Left colon (tissue), 2 donors: Measurements from ENCODE around the gene BEST4. TPM values are rescaled to one million over a fixed set of nuclear protein-coding genes. Genes with fewer than 3 reads are reported as not detected.
"Not testable (repeated sequence)": the region's sequence is repeated elsewhere in the genome, so short reads cannot be mapped to it uniquely, and the experiment has no call there.

Experiments
- ATAC-seq: fragments of 200-7000 bp; cut with Tn5 transposase; one replicate; pipeline ENCODE4 v1.9.1; 2020; ENCODE audit warnings: mild to moderate bottlenecking, moderate library complexity
- DNase-seq, 2 donors: peaks; one replicate each; pipeline ENCODE4 v3.0.0-alpha.2; 2020
- intact Hi-C, 2 donors: fragments of 100-400 bp; cut with DNase I in 1 of 2; cut with micrococcal nuclease in 1 of 2; formaldehyde crosslinking; loops; one replicate each; pipeline versions ENCODE4 v1.11.2 to v1.14.0; 2022; cut with DNase I, micrococcal nuclease
- total RNA-seq, 2 donors: library from RNA; stranded (reverse); fragmentation: NEBNext Ultra II Directional; extraction: Animal tissue kit (Norgen Biotek cat#: 25700); gene quantifications; one replicate each; pipeline ENCODE4 v1.2.1, GENCODE V29; 2021
- donor health status: DM: no; HTN: no; CAD: no.
- donor health status: DM: yes; HTN: yes; CAD: no.

BEST4 gene
- total RNA-seq, 2 donors from 2014 or later, result 113 to 120 TPM

- intact Hi-C loops, result no loop called here
- DNase-seq, result peak in 1 of 2 donors; percentile 29
Observed at GRCh38 chr1:44806025-44806703, 18.2 kb upstream of the BEST4 start.

DNA sequence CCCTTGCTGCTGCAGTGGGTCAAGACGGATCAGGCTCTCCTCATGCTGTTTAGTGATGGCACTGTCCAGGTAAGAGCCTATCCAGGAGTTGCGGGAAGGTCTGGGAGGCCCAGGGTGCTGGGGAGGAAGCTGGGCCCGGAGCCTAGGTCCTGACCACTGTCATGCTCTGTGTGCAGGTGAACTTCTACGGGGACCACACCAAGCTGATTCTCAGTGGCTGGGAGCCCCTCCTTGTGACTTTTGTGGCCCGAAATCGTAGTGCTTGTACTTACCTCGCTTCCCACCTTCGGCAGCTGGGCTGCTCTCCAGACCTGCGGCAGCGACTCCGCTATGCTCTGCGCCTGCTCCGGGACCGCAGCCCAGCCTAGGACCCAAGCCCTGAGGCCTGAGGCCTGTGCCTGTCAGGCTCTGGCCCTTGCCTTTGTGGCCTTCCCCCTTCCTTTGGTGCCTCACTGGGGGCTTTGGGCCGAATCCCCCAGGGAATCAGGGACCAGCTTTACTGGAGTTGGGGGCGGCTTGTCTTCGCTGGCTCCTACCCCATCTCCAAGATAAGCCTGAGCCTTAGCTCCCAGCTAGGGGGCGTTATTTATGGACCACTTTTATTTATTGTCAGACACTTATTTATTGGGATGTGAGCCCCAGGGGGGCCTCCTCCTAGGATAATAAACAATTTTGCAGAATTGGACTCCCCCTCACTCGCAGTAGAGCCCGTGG lies 17.5 kb upstream of the BEST4 start:
- peak in 1 of 2 donors; percentile 28 for DNase-seq
- intact Hi-C loops, result no loop called here
- no peak for ATAC-seq

More at GRCh38 chr1:44806025-44806703, 18.2 kb upstream of the BEST4 start:
- ATAC-seq, result no peak

- intact Hi-C loops, result no loop called here
- ATAC-seq (no peak), DNase-seq (peak in 1 of 2 donors; percentile 24)
Observed at GRCh38 chr1:44803312-44804095, 15.5 kb upstream of the BEST4 start.

- no peak for ATAC-seq
- intact Hi-C loops, result no loop called here
- DNase-seq, result no peak
Observed at GRCh38 chr1:44803062-44803311, 15.0 kb upstream of the BEST4 start.

DNA sequence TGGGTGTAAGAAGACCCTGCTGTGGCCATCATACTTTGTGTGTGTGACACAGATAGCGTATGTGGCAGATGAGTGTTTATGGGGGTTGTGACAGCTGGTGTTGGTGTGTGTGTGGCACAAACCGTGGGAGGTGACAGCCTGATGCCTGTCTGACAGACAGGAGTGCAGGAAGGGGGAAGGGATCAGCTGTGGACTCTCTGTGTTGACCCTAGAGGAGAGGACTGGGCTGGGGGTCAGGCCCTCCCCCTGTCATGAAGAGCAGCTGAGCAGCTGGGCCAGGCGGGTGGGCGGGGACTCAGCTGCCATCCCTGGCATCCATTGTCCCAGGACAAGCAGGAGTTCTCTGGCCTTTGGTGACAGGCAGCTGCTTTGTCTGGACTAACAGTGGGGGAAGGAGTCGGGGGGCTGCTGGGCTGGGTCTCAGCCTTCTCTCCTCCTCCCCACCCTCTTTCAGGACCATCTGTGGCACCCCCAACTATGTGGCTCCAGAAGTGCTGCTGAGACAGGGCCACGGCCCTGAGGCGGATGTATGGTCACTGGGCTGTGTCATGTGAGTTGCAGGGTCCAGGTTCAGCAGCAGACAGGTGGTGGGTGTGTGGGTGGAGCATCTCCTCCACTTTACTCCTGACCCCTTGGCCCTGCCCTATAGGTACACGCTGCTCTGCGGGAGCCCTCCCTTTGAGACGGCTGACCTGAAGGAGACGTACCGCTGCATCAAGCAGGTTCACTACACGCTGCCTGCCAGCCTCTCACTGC lies 14.5 kb upstream of the BEST4 start:
- no peak for ATAC-seq
- intact Hi-C loops, result no loop called here

DNA sequence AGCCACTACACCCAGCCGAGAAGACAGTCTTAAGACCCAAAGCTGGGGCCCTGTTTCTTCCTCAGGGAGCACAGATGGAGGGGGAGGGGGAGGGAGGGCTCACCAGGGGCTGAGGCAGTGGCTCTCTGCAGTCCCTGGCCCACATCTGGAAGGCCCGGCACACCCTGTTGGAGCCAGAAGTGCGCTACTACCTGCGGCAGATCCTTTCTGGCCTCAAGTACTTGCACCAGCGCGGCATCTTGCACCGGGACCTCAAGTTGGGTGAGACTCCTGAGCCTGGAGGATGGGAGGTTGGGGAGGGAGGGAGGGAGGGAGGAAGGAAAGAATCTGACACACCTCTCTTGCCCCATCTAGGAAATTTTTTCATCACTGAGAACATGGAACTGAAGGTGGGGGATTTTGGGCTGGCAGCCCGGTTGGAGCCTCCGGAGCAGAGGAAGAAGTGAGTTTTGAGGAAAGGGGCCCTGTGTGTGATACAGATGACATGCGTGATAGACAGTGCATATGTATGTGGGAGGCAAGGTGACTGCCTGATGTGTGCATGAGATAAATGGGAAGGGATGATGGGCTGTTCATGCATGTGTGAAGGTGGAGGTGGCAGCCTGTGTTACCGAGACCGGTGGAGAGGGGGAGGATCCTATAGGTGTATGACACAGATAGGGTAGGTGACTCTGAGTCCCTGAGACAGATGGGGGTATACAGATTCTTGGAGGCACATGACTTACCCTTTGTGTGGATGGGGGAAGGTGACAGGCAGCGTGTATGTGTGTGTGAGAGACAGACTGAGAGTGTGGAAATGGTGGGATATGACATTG lies 13.7 kb upstream of the BEST4 start:
- no peak for ATAC-seq
- intact Hi-C loops, result no loop called here
- peak in 1 of 2 donors; percentile 28 for DNase-seq

More for the DNA sequence above, 14.5 kb upstream of the BEST4 start:
- DNase-seq, result peak in 1 of 2 donors; percentile 29

GRCh38 chr1:44799770-44800584 lies 12.0 kb upstream of the BEST4 start, which contains the start of gene PLK3:
PLK3 (plus strand) TSS chr1:44800377; CDS start chr1:44800464, 87 bp downstream.
- ATAC-seq (peak; percentile 94), DNase-seq (peak; percentile 98 to 99)
- intact Hi-C loops, result loop anchor here in 1 of 2 donors (10.0 kb wide), 1 partner anchor 215 kb away; the partner anchor contains the start of genes HECTD3 and UROD

DNA sequence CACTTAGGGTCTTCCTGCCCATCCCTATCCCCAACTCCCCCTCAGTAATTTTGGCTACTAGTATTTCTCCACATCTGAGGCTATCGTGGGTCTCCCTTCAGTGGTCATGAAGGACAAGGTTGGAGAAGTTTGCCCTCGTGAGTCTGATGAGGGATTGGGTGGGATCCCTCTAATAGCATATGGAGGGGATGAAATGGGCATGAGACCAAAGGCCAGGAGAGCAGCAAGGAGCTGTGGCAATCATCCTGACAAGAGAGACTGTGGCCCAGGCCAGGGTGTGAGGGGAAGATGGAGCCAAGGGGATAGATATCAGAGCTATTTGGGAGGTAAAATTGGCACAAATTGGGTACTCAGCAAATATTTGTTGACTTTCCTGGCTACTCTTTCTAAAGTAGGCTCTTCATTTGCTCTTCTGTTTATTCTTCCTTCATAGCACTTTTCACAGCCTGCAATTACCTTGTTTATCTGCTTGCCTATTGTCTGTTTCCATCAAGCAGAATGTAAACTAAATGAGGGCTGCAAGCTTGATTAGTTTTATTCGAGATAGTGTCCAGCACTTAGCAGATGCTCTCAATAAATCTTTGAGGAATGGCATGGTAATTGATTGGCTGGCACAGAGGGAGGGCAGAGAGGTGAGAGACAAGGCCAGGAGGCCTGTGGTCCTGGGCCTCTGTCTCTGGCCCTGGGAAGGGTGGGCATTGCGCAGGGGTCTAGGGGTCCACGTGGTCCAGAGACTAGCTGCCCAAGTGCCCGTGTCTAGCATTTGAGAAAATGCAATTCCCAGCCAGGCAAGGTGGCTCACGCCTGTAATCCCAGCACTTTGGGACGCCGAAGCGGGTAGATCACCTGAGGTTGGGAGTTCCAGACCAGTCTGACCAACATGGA lies 10.8 kb upstream of the BEST4 start:
- intact Hi-C loops, result loop anchor here in 1 of 2 donors (10.0 kb wide), 1 partner anchor 216 kb away; the partner anchor contains the start of genes HECTD3 and UROD
- DNase-seq (peak in 1 of 2 donors; percentile 27), ATAC-seq (no peak)

- not testable (repeated sequence) for ATAC-seq
- intact Hi-C loops, result loop anchor here in 1 of 2 donors (10.0 kb wide), 1 partner anchor 217 kb away; the partner anchor contains the start of genes HECTD3 and UROD
- DNase-seq, result peak in 1 of 2 donors; percentile 18
Observed at GRCh38 chr1:44797886-44798285, 9.9 kb upstream of the BEST4 start.

GRCh38 chr1:44792736-44793502 lies 4.9 kb upstream of the BEST4 start:
- ATAC-seq, result no peak

DNA sequence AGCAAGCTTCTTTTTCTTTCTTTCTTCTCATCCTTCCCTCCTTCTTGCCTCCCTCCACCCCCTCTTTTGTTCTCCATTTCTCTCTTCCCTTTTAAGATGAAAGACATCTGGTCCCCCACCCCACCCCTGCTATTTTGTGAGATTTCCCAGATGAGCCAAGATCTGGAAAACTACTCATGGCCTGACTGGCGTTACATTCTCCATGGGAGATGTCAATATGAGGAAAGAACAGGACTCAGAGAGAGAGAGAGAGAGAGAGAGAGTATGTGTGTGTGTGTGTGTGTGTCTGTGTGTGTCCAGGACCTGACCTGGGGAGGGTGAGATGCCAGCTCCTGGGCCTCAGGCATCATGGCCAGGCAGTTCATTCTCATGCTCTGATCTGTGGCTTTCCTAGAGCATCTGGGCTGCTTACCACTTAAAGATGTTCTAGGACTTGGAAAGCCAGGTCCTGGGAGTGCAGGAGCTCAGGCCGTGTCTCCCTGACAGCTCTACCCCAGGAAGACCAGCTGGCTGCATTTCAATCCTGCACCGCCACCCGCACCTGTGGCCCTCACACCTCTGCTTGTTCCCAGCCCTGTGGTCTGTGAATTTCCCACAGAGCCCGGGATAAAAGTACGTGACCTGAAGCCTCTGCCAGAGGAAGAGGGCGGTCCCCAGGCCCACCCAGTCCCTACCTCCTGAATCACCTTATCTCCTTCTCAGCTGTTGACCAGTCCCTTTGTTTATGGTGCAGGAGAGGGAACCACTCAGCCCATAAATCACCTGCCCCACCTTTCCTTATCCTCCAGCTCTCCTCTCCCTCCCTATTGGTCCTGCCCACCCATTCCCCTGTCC lies 3.2 kb upstream of the BEST4 start:
- ATAC-seq (peak; percentile 81), DNase-seq (peak; percentile 40 to 54)
- intact Hi-C loops, result loop anchor here in 1 of 2 donors (10.0 kb wide), 1 partner anchor 224 kb away; the partner anchor contains the start of genes HECTD3 and UROD

More at GRCh38 chr1:44792736-44793502, 4.9 kb upstream of the BEST4 start:
- intact Hi-C loops, result loop anchor here in 1 of 2 donors (10.0 kb wide), 1 partner anchor 222 kb away; the partner anchor contains the start of genes HECTD3 and UROD
- DNase-seq, result peak in 1 of 2 donors; percentile 15

DNA sequence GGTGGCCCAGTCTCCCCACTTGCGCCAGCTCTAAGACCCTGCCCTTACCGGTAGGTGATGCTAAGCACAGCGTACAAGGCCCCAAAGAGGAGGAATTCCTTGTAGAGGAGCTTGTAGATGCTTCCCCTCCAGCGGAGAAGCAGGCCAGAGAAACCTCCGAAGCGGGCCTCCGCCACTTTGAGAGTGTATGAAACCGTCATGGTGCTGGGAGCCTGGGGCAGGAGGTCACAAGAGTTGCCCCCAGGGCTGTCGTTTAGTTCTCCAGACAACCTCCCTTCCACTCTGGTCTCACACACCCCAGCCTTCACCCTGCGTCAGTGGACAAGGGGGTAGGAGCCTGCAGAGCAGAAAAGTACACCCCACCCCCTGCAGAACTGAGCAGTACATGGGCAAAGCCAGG lies 464 bp downstream of the BEST4 start:
- DNase-seq, result peak in 1 of 2 donors; percentile 20
- intact Hi-C loops, result loop anchor here in 1 of 2 donors (10.0 kb wide), 1 partner anchor 47 kb away; no protein-coding TSS in a partner anchor
- no peak for ATAC-seq

DNA sequence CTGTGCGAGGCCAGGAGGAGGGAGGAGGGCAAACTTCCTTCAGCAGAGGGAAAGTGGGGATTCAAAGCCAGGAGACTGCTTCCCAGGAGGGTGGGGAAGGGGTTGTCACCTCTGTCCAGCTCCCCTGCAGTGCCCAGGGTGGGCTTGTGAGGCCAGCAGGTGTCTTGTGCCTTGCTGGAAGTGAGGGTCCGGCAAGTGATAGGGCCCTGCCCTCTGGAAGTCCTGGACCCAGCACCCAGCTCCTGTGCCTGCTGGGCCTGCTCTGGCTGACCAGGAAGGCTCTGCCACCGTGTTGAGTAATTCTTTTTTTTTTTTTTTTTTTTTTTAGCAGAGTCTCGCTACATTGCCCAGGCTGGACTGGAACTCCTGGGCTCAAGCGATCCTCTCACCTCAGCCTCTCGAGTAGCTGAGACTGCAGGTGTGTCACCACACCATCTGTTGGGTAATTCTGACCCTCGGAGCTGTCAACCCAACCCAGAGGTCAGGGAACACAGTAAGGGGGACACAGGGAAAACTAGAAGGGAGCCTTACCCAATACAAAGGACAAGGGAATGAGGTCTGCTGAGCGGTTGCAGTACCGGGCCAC lies 1.0 kb downstream of the BEST4 start:
- intact Hi-C loops, result loop anchor here in 1 of 2 donors (10.0 kb wide), 1 partner anchor 48 kb away; no protein-coding TSS in a partner anchor
- ATAC-seq, result no peak
- peak in 1 of 2 donors; percentile 32 for DNase-seq
